Ecto neural progenitor cell (in vitro differentiated cells): ENCODE measurements around the gene MEIOB.
"Not testable (repeated sequence)": the region's sequence is repeated elsewhere in the genome, so short reads cannot be mapped to it uniquely, and the experiment has no call there.

Source experiments
- DNase-seq: peaks from one replicate; pipeline ENCODE4 v3.0.0-alpha.2; 2018; ENCODE audit warnings: low spot score

Gene MEIOB

GRCh38 chr16:1906846-1907165 lies 34.8 kb upstream of the MEIOB start:
- DNase-seq, result no peak

GRCh38 chr16:1906055-1906845 lies 34.3 kb upstream of the MEIOB start:
- no peak for DNase-seq

DNA sequence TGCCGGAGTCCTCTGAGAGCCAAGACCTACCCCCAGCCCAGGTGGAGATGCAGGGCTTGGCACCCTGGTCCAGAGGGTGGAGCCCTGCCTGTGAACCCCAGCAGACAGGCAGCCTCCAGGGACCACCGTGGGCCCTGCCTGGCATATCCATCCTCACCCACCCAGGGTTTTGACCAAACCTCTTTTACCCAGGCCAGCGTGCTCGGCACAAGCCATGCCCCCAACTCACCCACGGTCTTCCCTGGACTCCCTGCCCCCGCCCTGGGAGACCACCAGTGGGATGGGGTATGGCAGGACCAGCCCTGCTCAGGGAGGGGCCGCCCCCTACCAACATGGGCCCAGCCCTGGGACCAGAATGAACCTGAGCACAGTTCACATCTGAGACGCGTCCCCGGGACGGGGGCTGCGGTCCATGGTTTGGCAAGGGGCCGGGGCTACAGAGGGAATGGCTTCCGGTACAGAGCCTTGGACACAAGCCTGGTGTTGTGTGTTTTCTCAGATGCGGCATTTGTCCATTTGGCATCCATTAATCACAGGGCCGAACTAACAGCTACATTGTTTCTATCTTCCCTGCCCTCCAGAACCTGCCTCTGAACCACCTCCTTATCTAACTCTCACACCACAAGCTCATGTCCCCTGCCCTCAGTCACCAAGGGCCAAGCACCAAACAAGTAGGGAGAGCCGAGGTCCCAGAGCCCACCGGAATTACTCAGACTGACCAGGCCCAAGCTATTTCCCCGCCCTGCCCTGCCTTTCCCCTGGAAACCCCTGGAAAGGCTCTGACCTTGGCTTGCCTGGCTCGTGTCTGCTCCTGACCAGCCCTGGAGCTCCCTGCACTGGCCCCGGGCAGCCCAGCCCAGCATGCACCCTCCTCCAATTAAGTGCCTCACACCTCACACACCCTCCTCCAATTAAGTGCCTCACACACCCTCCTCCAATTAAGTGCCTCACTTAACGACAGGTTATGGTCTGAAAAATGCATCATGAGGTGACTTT lies 32.2 kb upstream of the MEIOB start:
- no peak for DNase-seq

GRCh38 chr16:1903220-1903574 lies 31.2 kb upstream of the MEIOB start:
- no peak for DNase-seq

GRCh38 chr16:1902547-1903219 lies 30.7 kb upstream of the MEIOB start:
- no peak for DNase-seq

GRCh38 chr16:1900452-1900774 lies 28.4 kb upstream of the MEIOB start:
- no peak for DNase-seq

GRCh38 chr16:1899641-1900451 lies 27.9 kb upstream of the MEIOB start:
- DNase-seq, result no peak

GRCh38 chr16:1897692-1898091 lies 25.7 kb upstream of the MEIOB start:
- not testable (repeated sequence) for DNase-seq

DNA sequence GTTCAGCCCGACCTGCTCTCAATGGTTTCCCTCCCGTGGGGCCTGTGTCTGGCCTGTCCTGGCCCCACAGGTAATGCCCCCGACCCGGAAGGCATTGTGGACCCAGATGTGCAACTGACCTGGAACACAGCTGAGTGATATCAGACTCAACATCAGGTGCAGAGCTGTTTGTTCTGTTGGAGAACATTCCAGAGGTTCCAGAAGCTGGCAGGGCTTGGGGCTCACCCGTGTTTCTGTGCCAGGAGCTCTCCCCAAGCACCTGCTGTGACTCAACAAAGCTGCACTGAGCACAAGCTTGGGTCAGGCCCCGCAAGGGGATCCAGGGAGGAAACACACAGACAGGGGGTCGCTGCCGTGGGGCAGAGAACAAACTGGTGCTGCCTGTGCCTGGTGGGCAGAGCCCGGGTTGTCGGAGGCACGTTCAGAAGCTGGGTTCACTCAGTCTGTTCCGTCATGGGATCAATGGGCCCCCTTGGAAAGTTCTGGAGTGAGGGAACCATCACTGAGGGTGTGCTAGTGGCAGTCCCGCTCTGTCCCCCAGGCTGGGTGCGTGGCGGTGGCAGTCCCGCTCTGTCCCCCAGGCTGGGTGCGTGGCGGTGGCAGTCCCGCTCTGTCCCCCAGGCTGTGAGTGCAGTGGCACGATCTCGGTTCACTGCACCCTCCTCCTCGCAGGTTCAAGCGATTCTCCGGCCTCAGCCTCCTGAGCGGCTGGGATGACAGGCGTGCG lies 24.1 kb upstream of the MEIOB start:
- no peak for DNase-seq

DNA sequence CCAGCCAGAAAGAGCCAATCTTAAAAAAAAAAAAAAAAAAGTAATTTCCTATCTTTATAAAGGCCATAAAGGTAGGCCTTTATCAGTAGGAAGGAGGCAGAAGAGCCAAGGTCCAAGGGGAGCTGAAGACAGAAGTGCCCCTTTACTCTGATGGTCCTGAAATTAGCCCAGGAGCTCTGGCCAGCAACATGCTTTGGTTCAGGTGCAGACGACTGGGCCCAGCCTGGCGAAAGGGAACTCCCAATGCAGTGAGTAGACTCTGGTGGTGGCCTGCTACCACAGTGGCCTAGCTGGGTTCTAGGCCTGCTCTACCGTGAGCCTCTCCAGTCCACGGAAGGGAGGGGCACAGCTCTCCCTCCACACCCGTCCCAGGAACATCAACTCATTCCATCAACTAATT lies 23.1 kb upstream of the MEIOB start:
- no peak for DNase-seq

DNA sequence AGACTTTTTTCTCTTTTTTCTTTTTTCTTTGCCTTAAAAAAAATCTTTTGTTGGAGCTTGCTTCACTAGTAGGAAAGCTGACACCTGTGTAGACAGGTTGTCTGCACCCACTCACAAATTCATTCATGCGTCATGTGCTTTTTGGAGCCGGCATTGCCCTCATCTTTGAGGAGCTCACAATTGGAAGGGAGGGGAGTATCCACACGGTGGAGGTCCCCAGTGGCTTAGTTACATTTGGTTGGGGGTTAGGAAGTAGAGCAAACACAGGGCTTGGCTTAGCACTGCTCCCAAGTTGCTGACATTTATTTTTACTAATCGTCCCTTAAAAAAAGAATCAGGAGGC lies 18.7 kb upstream of the MEIOB start:
- DNase-seq, result no peak

DNA sequence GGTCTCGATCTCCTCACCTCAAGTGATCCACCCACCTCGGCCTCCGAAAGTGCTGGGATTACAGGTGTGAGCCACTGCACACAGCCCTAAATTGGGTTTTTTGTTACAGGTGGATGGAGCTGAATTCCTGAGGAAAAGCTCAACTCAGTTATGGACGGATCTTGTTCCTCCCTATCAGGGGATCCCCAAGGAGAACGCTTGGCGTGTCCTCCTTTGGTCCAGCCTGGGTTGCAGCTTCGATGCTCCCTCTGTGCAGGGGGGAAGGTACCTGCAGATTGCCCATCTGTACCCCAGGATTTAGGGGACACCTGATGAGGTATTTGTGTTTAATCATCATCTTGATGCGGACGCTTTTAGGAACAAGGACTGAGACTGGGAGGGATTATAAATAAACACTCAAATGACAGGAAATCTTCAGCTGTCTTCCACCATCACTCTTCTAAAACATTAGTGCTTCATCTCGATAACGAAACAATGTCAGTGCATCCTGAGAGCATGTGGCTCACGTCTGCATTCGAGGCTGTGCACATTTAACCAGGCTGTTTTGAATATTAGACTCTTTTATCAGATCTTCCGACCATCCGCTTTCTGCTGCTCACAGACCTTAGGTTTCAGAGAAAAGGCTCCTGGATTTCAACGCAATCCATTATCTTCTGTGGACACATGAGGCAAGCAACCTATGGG lies 18.2 kb upstream of the MEIOB start:
- DNase-seq, result no peak

DNA sequence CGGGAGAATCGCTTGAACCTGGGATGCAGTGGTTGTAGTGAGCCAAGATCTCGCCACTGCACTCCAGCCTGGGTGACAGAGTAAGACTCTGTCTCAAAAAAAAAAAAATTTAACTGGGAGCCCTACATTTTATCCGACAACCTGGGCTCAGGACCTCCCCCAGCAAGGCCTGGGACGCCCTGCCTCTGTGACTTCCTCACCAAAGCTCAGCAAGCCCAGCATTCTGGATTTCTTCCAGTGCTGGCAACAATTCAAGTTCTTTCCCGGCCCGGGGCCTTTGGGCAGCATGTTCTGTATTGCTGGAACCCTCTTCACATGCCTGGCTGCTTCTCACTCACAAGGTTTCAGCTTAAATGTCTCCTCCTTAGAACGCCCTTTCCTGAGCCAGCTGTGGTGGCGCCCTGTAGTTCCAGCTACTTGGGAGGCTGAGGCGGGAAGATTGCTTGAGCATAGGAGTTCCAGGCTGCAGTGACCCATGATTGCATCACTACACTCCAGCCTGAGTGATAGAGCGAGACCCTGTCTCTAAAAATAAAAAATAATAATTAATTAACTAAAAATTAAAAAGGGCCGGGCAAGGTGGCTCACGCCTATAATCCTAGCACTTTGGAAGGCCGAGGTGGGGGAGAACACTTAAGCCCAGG lies 15.9 kb upstream of the MEIOB start:
- DNase-seq, result no peak

DNA sequence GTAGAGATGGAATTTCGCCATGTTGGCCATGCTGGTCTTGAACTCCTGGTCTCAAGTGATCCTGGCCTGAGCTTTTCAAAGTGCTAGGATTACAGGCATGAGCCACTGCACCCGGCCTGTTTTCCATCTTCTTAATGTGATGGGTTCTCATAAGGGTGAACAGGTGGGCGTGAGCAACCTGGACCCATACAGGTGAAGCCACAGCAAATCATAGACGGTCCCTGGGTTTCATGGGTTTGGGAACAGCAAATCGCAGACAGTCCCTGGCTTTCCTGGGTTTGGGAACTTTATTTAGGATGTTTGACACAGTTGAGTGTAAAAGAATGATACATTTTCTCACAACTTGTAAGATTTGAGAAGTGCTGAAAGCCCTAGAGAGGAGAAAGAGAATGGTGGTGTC lies 12.9 kb upstream of the MEIOB start:
- no peak for DNase-seq

GRCh38 chr16:1884155-1884760 lies 12.3 kb upstream of the MEIOB start:
- no peak for DNase-seq

DNA sequence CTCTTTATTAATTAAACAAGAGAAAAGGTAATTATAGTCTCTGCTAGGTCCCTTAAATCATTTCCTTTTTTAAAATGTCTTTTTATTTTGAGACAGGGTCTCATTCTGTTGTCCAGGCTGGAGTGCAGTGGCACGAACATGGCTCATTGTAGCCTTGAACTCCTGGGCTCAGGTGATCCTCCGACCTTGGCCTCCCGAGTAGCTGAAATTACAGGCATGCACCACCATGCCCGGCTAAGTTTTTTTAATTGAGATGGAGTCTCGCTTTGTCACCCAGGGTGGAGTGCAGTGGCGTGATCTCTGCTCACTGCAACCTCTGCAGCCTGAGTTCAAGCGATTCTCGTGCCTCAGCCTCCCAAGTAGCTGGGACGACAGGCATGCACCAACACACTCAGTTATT lies 9.2 kb upstream of the MEIOB start:
- DNase-seq, result not testable (repeated sequence)

DNA sequence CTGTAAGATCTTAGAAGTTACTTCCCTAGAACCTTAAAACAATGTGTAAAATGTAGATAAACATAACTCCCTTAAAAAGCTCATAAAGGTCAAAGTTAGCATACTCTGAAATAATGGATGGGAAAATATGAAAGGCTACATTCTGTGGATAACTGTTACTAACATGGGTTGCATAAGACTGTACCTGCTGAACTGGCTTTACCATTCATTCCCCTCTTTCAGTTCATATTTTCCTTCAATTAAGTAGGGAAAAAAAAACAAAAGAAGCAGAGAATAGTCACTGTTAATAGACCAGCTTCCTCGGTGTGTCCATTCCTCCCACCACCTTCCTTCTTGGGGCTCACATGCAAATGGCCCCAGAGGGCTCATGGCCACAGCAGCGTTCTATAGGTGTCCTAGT lies 7.5 kb upstream of the MEIOB start:
- DNase-seq, result no peak

GRCh38 chr16:1878256-1878655 lies 6.3 kb upstream of the MEIOB start:
- no peak for DNase-seq

- DNase-seq, result no peak
These were observed 5.8 kb upstream of the MEIOB start for GRCh38 chr16:1877804-1878203.

DNA sequence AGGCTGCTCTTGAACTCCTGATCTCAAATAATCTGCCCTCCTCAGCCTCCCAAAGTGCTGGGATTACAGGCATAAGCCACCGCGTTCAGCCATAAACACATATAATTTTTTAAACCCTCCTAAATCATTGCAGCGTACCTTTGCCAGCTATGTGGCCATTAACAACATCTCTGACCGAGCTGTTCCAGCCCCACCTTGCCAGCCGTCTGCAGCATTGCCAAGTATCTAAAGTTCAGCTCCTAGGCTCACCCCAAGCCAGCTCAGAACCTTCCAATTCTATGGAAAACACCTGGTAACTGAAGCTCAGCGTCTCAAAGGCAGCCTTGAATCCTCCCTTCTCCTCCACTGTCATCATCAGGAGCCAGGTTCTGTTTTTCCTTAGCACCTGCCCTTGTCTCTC lies 5.1 kb upstream of the MEIOB start:
- DNase-seq, result no peak
